ENCODE results near the gene PRSS57. TPM values are rescaled to one million over a fixed set of nuclear protein-coding genes. Genes with fewer than 3 reads are reported as not detected.
A peak's percentile ranks its signal among the peaks of the same experiment; 100 is the strongest.

Gene PRSS57
- total and polyA plus RNA-seq, 12 donors: 0.06 TPM; not detected in 11

GRCh38 chr19:648305-648704, 46.9 kb downstream of the PRSS57 start:
- TF ChIP-seq CTCF (IDR thresholded peaks at IDR 0.05): no peak
- no peaks in the 10 kb centered on the region for H3K9me3 ChIP-seq
- no peaks in the 10 kb centered on the region for H3K27me3 ChIP-seq
- intact Hi-C loops (cut with DNase I): no loop called here
- WGBS, 2 donors: 90 to 91% methylated on average over 24 to 29 of the region's 29 CpGs
- no peak overlapping the region for H3K4me3 ChIP-seq
- peaks cover 5 to 85% (median 43%) of the 10 kb centered on the region in 9 donors for H3K36me3 ChIP-seq
- ATAC-seq: no peak
- no peak for DNase-seq
- H3K27ac ChIP-seq: no peak overlapping the region
- no peaks in the 10 kb centered on the region for H3K4me1 ChIP-seq

GRCh38 chr19:647566-648284, 47.5 kb downstream of the PRSS57 start:
- H3K27me3 ChIP-seq: no peaks in the 10 kb centered on the region
- no peak overlapping the region for H3K4me3 ChIP-seq
- H3K9me3 ChIP-seq: no peaks in the 10 kb centered on the region
- ATAC-seq (no peak), DNase-seq (no peak)
- H3K36me3 ChIP-seq: peaks cover 5 to 79% (median 42%) of the 10 kb centered on the region in 9 donors
- no peaks in the 10 kb centered on the region for H3K4me1 ChIP-seq
- WGBS, 2 donors: 92 to 93% methylated on average over 52 of the region's 52 CpGs
- TF ChIP-seq CTCF (IDR thresholded peaks at IDR 0.05): no peak
- no peak overlapping the region for H3K27ac ChIP-seq
- intact Hi-C loops (cut with DNase I): no loop called here

- Histone ChIP-seq H3K36me3 (peaks cover 5 to 71% (median 42%) of the 10 kb centered on the region in 9 donors), H3K9me3 (no peaks in the 10 kb centered on the region), H3K27me3 (no peaks in the 10 kb centered on the region), H3K27ac (no peak overlapping the region), H3K4me1 (no peaks in the 10 kb centered on the region), H3K4me3 (no peak overlapping the region)
- ATAC-seq (no peak), DNase-seq (no peak)
- no peak for TF ChIP-seq CTCF (IDR thresholded peaks at IDR 0.05)
- intact Hi-C loops (cut with DNase I): no loop called here
- WGBS, 2 donors: 94 to 95% methylated on average over 48 of the region's 48 CpGs
These were observed 48.3 kb downstream of the PRSS57 start for GRCh38 chr19:646779-647565.

- H3K9me3 ChIP-seq: no peaks in the 10 kb centered on the region
- peak in 1 of 2 donors; percentile 17 for DNase-seq
- no peak overlapping the region for H3K27ac ChIP-seq
- H3K4me3 ChIP-seq: no peak overlapping the region
- no peaks in the 10 kb centered on the region for H3K4me1 ChIP-seq
- TF ChIP-seq CTCF (IDR thresholded peaks at IDR 0.05): no peak
- no peaks in the 10 kb centered on the region for H3K27me3 ChIP-seq
- ATAC-seq: no peak
- WGBS, 2 donors: 94% methylated on average over 62 of the region's 62 CpGs
- peaks cover 3 to 63% (median 36%) of the 10 kb centered on the region in 9 donors for H3K36me3 ChIP-seq
- intact Hi-C loops (cut with DNase I): no loop called here
These were observed 49.1 kb downstream of the PRSS57 start for GRCh38 chr19:645912-646778.
